ENCODE data around the gene KCNQ2.

Gene KCNQ2

DNA sequence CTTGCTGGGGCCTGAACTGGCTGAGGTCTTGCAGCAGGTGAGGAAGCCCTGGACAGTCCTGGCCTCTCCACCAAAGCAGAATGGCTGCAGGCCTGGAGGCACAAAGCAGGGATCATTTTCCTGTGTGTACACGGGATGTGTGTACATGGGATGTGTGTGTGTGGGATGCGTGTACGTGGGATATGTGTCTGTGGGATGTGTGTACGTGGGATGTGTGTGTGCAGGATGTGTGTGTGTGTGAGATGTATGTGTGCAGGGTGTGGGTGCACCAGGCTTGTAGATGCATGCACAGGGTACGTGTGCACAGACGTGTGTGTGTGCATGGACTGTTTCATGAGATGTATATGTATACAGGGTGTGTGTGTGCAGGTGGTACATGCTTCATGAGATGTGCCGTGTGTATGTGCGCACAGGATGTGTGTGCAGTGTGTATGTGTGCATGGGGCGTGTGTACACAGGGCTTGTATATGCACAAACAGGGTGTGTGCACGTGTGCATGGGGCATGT lies 103.4 kb downstream of the KCNQ2 start:
- DNase-seq (ENCODE audit: low read depth) = no peak

GRCh38 chr20:63368151-63368550 lies 104.3 kb downstream of the KCNQ2 start:
- DNase-seq (ENCODE audit: low read depth) = no peak

- DNase-seq (ENCODE audit: low read depth) = no peak
These were observed 104.9 kb downstream of the KCNQ2 start for GRCh38 chr20:63367446-63368055.

DNA sequence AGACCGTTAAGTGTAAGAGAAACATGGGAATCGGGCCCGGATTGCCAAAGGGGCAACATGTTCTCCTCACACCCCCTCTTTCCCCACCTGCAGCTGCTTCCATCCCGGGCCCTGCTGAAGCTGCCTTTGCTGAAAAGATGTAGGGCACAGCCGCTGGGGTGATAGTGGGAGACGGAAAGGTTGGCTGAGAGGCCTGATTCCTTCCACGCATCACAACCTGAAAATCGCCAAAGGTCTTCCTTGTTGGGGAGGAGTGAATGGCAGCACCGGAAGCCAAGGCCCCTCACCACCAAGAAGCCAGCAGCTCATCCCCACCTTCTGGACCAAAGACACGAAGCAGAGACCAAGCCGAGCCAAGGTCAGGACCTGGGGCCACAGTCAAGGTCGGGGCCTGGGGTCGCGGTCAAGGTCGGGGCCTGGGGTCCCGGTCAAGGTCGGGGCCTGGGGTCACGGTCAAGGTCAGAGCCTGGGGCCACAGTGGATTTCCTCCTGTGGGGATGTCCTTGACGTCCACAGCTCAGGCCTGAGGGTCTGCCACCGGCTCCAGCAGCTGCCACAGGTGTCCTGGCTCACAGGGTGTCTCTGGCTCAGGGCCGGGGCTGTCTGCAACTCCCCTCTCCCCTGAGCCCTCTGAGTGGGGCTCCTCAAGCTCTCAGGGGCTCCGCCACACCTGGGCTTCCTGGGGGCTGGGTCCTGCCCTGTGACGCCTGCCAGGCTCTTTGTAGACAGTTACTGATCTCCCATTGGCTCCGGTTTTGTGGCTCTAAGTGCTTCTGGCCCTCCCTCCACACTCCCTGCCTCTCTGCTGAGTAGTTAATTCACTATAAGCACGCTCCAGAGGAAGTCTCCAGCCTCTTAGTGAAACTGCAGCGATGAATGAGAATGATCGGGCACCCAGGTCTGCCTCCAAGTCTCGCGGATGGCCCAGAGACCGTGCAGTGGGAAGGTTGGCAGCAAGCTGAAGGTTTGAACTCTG lies 105.8 kb downstream of the KCNQ2 start:
- no peak for DNase-seq (ENCODE audit: low read depth)

GRCh38 chr20:63365601-63366389 lies 106.7 kb downstream of the KCNQ2 start:
- DNase-seq (ENCODE audit: low read depth) = no peak

DNA sequence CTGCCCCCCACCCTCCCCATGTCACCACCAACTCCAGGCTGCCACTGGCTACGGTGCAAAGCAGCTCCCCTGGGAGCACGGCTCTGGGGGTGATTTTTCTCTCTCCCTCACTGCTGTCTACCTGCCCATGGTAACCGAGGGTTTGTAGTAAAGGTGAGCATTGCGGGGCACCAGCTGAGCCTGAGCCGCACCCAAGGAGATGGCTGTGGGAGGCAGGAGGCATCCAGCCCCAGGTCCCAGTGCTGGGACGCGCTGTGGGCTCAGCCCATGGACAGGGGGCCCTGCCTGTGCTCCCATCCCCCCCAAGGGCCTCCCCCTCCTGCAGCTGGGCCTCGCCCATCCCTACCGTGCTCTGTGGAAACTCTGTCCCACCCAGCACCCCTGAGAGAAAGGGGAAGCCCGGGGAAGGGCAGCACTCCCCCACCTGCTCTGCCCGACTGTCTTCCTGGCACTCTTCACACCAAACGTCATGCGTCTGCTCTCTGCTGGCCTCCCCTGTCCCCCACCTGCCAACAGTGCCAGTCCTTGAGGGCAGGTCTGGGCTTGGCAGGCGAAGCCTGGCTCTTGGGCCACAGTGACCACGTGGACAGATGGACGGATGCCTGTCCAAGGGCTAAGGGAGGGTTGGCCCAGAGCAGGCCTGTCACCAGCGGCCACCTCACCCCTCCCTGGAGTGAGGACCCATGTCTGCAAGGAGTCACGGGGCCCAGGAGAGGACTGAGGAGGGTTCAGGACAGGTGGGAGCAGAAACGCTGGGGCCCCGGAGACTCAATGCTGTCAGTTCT lies 107.5 kb downstream of the KCNQ2 start:
- no peak for DNase-seq (ENCODE audit: low read depth)

GRCh38 chr20:63363981-63364561 lies 108.4 kb downstream of the KCNQ2 start:
- DNase-seq (ENCODE audit: low read depth) = no peak

DNA sequence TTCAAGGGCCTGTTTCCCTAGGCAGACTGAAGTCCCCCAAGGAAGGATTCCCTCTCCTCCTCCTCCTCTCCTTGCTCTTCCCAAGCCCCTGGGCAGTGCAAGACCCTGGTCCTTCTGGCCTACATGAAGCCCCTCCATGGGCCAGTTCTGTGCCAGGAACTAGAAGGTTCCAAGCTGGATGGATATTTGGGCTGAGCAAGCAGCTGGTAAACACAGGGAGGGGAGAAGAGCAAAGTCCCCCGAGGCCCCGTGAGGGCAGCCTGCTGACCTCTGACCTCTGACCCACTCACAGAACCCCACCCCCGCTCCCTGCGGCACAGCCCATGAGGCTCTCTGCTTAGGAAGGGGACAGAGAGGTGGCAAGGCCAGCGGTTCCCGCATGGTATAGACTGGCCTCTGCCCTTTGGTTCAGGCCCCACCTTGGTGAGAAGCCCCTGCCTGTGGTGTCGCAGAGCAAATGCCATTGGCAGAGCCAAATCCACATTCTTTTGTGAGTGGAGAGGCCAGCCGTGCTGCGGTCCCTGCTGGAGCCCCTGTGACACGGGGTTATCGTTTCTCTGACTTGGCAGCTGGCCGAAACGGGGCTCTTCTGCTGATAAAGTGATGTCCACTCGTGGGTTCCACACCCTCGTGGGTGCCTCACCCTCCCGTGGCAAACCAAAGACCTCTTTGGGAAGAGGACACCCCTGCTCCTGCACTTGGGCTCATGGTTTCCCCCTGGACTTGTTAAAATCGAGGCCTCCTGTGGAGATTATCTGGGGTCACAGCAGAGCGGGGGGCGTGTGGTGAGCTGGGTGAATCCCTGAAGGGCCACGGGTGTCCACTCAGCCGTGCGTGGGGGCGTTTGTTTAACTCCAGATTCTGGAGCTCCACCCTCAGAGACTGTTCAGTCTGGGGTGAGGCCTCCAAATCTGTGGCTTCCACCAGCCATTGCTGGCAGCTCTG lies 109.2 kb downstream of the KCNQ2 start:
- DNase-seq (ENCODE audit: low read depth) = no peak

DNA sequence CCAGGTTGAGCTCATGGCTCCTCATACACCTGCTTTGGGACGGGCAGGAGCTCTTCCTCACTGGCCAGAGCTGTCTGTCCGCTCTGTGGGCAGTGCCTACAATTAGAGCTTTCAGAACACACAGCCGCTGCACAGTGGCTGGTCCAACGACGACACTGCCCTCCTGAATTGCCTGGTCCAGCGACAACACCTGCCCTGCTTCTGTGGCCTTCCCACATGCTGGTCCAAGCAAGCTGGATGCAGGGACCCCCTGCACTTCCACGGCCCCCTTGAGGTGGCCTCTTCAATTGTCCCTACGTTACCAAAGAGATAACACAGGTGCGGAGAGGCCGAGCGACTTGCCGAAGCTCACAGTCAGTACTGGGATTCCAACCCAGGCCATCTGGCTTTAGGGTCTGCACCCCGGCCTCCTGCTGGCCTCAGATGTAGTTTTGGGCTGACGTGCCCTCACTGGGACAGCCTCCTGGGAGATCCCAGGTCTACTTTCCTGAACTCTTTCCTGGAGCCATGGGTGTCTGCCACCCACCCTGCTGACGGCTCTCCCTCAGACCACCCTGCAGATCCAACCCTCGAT lies 109.9 kb downstream of the KCNQ2 start:
- no peak for DNase-seq (ENCODE audit: low read depth)

DNA sequence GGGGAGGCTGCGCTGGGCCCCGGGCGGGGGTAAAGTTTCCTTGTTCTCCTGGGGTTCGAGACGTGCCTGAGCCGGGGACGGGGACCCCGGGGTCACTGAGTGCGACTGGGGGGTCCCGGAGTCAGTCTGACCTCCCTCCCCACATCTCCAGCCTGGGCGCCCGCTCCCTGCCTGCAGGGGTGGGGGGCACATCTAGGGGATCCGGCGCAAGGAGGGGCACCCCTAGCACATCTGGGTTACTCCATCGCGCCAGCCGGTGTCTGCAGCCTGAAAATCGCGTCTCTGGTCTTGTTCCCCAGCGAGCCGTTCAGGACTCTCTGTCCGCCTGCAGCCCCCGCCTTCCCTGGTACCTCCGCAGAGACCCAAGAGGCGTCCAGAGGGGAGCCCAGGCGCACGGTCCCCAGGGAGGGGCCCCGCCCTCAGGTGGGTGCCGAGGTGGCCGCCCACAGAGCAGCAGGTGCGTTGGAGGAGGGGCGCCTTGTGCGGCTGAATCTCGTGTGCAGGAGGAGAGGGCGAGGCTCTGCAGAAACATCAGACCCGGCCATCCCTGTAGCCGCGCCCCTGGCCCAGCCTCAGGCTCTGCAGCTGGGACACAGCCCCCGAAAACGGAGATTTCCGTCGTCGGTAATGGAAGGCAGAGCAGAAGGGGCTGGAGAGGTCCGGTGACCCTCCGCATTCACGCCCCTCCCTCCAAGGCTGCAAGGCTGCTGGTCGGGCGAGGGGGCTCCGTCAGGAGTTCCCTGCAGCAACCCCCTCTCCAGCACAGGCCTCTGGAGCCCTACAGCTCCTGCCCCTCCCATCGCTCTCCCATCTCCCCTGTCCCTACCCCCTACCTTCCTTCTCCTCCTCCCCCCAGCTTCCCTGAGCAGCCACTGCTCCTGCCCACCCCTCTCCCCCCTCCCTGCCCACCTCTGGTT lies 110.7 kb downstream of the KCNQ2 start:
- DNase-seq (ENCODE audit: low read depth) = no peak

- no peak for DNase-seq (ENCODE audit: low read depth)
These were observed 111.5 kb downstream of the KCNQ2 start, which contains the start of gene CHRNA4 for GRCh38 chr20:63360850-63361518. Gene CHRNA4, minus strand, starts transcription at chr20:63361349. Its CDS starts 184 bp downstream, at chr20:63361165.

DNA sequence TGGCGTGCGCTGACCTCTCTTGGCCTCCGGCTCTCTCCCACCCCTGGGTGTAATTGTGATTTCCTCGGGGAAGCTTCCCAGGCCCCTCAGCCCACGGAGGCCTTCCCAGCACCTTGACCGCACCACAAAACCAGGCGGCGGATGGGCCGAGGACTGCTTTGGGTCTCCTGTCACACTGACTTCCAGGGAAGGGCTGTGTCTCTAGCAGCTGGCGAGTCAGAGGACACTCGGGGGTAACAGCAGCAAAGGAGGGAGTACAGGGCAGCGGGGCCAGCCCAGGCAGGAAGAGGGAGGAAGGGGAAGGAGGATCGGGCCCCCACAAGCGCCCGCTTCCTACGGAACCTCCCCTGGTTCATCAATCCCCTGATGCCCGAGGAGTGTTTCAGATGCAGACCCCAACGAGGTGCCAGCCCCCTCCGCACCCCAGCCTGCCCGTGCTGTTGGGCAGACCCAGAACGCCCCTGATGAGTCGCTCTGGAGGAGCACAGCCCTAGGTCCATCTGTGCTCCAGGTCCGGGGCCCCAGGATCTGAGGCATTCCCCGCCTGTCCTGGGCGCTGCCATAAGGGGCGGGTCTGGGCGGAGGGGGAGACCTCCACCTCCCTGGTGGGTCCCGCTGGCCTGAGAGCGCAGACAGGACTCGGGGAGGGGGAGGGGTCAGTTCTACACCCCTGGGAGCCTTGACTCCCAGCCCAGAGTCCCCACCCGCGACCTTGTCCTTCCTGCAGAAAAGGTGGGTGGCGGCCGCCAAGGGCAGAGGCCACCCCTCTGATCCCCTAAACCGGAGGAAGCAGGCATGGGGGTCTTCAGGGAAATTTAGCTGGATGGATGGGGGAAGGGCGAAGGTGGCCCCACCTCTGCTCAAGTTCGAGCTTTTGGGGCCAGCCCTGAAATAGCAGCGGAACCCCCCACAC lies 112.3 kb downstream of the KCNQ2 start:
- no peak for DNase-seq (ENCODE audit: low read depth)

GRCh38 chr20:63359164-63359934 lies 113.1 kb downstream of the KCNQ2 start:
- no peak for DNase-seq (ENCODE audit: low read depth)

- no peak for DNase-seq (ENCODE audit: low read depth)
These were observed 114.2 kb downstream of the KCNQ2 start for GRCh38 chr20:63357921-63358905.
